Liver (tissue), 9 donors: ENCODE data around the gene MRPL19. TPM values are rescaled to one million over a fixed set of nuclear protein-coding genes. Genes with fewer than 3 reads are reported as not detected.

Experiments used
- DNase-seq: peaks from one replicate; pipeline ENCODE4 v3.0.0-alpha.2; 2017; ENCODE audit warnings: low spot score
- H3K27ac ChIP-seq, 2 donors: one replicate each; pipeline ENCODE4 v1.7.0; 2013; ENCODE audit warnings: inconsistent platforms in 2 of 2, low read length in 2 of 2, control low read depth in 1 of 2, low read depth in 1 of 2, mild to moderate bottlenecking in 1 of 2
- H3K27me3 ChIP-seq, 4 donors: one replicate each; pipeline versions ENCODE4 v1.6.1 to v1.7.0; 2013; ENCODE audit warnings: low read length in 3 of 4, inconsistent platforms in 1 of 4, mild to moderate bottlenecking in 1 of 4, moderate library complexity in 1 of 4; ENCODE audit not compliant: control insufficient read depth in 4 of 4, insufficient read depth in 4 of 4
- H3K36me3 ChIP-seq, 4 donors: one replicate each; pipeline versions ENCODE4 v1.6.1 to v1.7.0; 2013; ENCODE audit warnings: low read length in 3 of 4, mild to moderate bottlenecking in 3 of 4, low read depth in 1 of 4, moderate library complexity in 1 of 4; ENCODE audit not compliant: control insufficient read depth in 4 of 4, insufficient read depth in 3 of 4
- H3K4me1 ChIP-seq, 4 donors: one replicate each; pipeline versions ENCODE4 v1.6.1 to v1.7.0; 2013; ENCODE audit warnings: low read length in 3 of 4, mild to moderate bottlenecking in 3 of 4, moderate library complexity in 1 of 4; ENCODE audit not compliant: control insufficient read depth in 4 of 4, insufficient read depth in 4 of 4
- H3K4me3 ChIP-seq, 3 donors: one replicate each; pipeline versions ENCODE4 v1.6.1 to v1.7.0; 2013; ENCODE audit warnings: low read length in 3 of 3, control low read depth in 1 of 3, low read depth in 1 of 3, mild to moderate bottlenecking in 1 of 3
- H3K9ac ChIP-seq, 2 donors: one replicate each; pipeline ENCODE4 v1.7.0; 2013; ENCODE audit warnings: low read length in 2 of 2, mild to moderate bottlenecking in 2 of 2, moderate library complexity in 2 of 2, control low read depth in 1 of 2, low read depth in 1 of 2
- H3K9me3 ChIP-seq, 4 donors: one replicate each; pipeline versions ENCODE4 v1.6.1 to v1.7.0; 2013; ENCODE audit warnings: low read length in 3 of 4; ENCODE audit not compliant: control insufficient read depth in 4 of 4
- EGR1 ChIP-seq, 2 donors: IDR thresholded peaks; 2 replicates each; pipeline ENCODE4 v1.6.1; 2016 to 2018; ENCODE audit warnings: antibody characterized with exemption in 2 of 2, low read depth in 2 of 2
- FOXA1 ChIP-seq: IDR thresholded peaks from 2 replicates; pipeline ENCODE4 v1.6.1; 2016; ENCODE audit warnings: antibody characterized with exemption
- FOXA2 ChIP-seq: IDR thresholded peaks from 2 replicates; pipeline ENCODE4 v1.6.1; 2016; ENCODE audit warnings: antibody characterized with exemption
- GABPA ChIP-seq, 2 donors: IDR thresholded peaks in 1 of 2; conservative IDR thresholded peaks in 1 of 2; 2 replicates each; pipeline ENCODE4 v1.6.1; 2016; ENCODE audit warnings: antibody characterized with exemption in 2 of 2, mild to moderate bottlenecking in 1 of 2, moderate library complexity in 1 of 2
- HNF4A ChIP-seq, 2 donors: conservative IDR thresholded peaks; 2 replicates each; pipeline ENCODE4 v1.6.1; 2016; ENCODE audit warnings: antibody characterized with exemption in 2 of 2, mild to moderate bottlenecking in 2 of 2
- HNF4G ChIP-seq: IDR thresholded peaks from 2 replicates; pipeline ENCODE4 v1.6.1; 2016; ENCODE audit warnings: antibody characterized with exemption
- JUND ChIP-seq, 2 donors: IDR thresholded peaks; 2 replicates each; pipeline ENCODE4 v1.6.1; 2016; ENCODE audit warnings: antibody characterized with exemption in 2 of 2
- NR2F2 ChIP-seq: IDR thresholded peaks from 2 replicates; pipeline ENCODE4 v1.6.1; 2016; ENCODE audit warnings: antibody characterized with exemption
- RAD21 ChIP-seq, 2 donors: IDR thresholded peaks; 2 replicates each; pipeline ENCODE4 v1.6.1; 2016; ENCODE audit warnings: antibody characterized with exemption in 2 of 2, mild to moderate bottlenecking in 2 of 2
- RXRA ChIP-seq, 2 donors: IDR thresholded peaks; 2 replicates each; pipeline ENCODE4 v1.6.1; 2017 to 2018; ENCODE audit warnings: antibody characterized with exemption in 2 of 2, mild to moderate bottlenecking in 1 of 2
- SP1 ChIP-seq: IDR thresholded peaks from 2 replicates; pipeline ENCODE4 v1.6.1; 2018; ENCODE audit warnings: antibody characterized with exemption, mild to moderate bottlenecking
- TAF1 ChIP-seq: conservative IDR thresholded peaks from 2 replicates; pipeline ENCODE4 v1.6.1; 2016; ENCODE audit warnings: antibody characterized with exemption, mild to moderate bottlenecking
- YY1 ChIP-seq: IDR thresholded peaks from 2 replicates; pipeline ENCODE4 v1.6.1; 2016; ENCODE audit warnings: antibody characterized with exemption, mild to moderate bottlenecking
- WGBS: extraction: QIAGEN DNeasy Blood & Tissue Kit; methylation state at CpG from one replicate; pipeline ENCODE4 v1.1.7; 2013; 5-methylcytosine and 5-hydroxymethylcytosine counted together
- polyA plus RNA-seq, 2 donors: library from polyadenylated mRNA; stranded (reverse) in 1 of 2; unstranded in 1 of 2; fragments of 200-250 nt in 1 of 2; fragments of >200 nt in 1 of 2; fragmentation: Nextera tagmentation in 1 of 2; extraction: Ambion mirVana in 1 of 2; gene quantifications; one replicate each; pipeline versions ENCODE4 v1.2.1 to v1.2.3, GENCODE V29; 2013 to 2015
- total RNA-seq, 2 donors: library from RNA; depleted of rRNA; stranded (reverse); fragments of >200 nt; gene quantifications; one replicate each; pipeline ENCODE4 v1.2.3, GENCODE V29; 2014
- TF ChIP-seq, protein P1 (sequence below): IDR thresholded peaks from 2 replicates; pipeline ENCODE4 v1.6.1; 2016; ENCODE audit warnings: antibody characterized with exemption, mild to moderate bottlenecking
- TF ChIP-seq, protein P2 (sequence below): fragments of 150-350 bp; IDR thresholded peaks from 2 replicates; pipeline ENCODE4 v1.5.1; 2017; ENCODE audit warnings: improper control_type of control experiment, low read depth, low read length; ENCODE audit not compliant: missing input control
- TF ChIP-seq, protein P3 (sequence below): IDR thresholded peaks from 2 replicates; pipeline ENCODE4 v1.6.1; 2016; ENCODE audit warnings: antibody characterized with exemption
- TF ChIP-seq, protein P4 (sequence below): IDR thresholded peaks from 2 replicates; pipeline ENCODE4 v1.6.1; 2016; ENCODE audit warnings: antibody characterized with exemption
- TF ChIP-seq, protein P5 (sequence below): IDR thresholded peaks from 2 replicates; pipeline ENCODE4 v1.6.1; 2016; ENCODE audit warnings: antibody characterized with exemption
- donor health status: healthy.
- donor health status: healthy.
- donor health status: healthy.
- donor health status: healthy.
- donor health status: healthy.

MRPL19 gene
- total and polyA plus RNA-seq, 4 donors: 34.8 to 58.5 (median 42.6) TPM

DNA sequence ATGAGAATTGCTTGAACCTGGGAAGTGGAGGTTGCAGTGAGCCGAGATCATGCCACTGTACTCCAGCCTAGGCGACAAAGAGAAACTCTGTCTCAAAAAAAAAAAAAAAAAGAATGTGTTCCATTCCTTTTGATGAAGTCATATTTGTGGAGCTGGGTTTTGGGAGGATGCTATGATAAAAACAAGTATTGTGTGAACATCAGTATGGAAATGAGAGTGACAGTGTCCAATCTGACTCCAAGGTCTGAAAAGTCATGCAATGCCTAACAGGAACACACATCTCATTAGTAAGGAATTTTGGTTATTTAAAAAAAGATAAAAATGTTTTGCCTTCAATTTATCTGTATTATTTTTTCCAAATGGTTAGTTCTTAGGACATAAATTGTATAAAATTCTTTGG is 52.3 kb downstream of the MRPL19 start:
- no peak for DNase-seq
- no peak overlapping the region for H3K27ac ChIP-seq

More for the DNA sequence above, 52.3 kb downstream of the MRPL19 start:
- no peak overlapping the region for H3K9ac ChIP-seq
- TF ChIP-seq RAD21 (IDR thresholded peaks at IDR 0.05): no peak
- TF ChIP-seq, protein P1, sequence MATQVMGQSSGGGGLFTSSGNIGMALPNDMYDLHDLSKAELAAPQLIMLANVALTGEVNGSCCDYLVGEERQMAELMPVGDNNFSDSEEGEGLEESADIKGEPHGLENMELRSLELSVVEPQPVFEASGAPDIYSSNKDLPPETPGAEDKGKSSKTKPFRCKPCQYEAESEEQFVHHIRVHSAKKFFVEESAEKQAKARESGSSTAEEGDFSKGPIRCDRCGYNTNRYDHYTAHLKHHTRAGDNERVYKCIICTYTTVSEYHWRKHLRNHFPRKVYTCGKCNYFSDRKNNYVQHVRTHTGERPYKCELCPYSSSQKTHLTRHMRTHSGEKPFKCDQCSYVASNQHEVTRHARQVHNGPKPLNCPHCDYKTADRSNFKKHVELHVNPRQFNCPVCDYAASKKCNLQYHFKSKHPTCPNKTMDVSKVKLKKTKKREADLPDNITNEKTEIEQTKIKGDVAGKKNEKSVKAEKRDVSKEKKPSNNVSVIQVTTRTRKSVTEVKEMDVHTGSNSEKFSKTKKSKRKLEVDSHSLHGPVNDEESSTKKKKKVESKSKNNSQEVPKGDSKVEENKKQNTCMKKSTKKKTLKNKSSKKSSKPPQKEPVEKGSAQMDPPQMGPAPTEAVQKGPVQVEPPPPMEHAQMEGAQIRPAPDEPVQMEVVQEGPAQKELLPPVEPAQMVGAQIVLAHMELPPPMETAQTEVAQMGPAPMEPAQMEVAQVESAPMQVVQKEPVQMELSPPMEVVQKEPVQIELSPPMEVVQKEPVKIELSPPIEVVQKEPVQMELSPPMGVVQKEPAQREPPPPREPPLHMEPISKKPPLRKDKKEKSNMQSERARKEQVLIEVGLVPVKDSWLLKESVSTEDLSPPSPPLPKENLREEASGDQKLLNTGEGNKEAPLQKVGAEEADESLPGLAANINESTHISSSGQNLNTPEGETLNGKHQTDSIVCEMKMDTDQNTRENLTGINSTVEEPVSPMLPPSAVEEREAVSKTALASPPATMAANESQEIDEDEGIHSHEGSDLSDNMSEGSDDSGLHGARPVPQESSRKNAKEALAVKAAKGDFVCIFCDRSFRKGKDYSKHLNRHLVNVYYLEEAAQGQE: no peak
- TF ChIP-seq HNF4A (conservative IDR thresholded peaks at IDR 0.05): no peak
- TF ChIP-seq JUND (IDR thresholded peaks at IDR 0.05): no peak
- TF ChIP-seq, protein P2, sequence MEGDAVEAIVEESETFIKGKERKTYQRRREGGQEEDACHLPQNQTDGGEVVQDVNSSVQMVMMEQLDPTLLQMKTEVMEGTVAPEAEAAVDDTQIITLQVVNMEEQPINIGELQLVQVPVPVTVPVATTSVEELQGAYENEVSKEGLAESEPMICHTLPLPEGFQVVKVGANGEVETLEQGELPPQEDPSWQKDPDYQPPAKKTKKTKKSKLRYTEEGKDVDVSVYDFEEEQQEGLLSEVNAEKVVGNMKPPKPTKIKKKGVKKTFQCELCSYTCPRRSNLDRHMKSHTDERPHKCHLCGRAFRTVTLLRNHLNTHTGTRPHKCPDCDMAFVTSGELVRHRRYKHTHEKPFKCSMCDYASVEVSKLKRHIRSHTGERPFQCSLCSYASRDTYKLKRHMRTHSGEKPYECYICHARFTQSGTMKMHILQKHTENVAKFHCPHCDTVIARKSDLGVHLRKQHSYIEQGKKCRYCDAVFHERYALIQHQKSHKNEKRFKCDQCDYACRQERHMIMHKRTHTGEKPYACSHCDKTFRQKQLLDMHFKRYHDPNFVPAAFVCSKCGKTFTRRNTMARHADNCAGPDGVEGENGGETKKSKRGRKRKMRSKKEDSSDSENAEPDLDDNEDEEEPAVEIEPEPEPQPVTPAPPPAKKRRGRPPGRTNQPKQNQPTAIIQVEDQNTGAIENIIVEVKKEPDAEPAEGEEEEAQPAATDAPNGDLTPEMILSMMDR: no peak
- TF ChIP-seq FOXA2: no peak
- no peak for TF ChIP-seq EGR1 (IDR thresholded peaks at IDR 0.05; ENCODE audit: low read depth in 2 of 2)
- TF ChIP-seq, protein P3, sequence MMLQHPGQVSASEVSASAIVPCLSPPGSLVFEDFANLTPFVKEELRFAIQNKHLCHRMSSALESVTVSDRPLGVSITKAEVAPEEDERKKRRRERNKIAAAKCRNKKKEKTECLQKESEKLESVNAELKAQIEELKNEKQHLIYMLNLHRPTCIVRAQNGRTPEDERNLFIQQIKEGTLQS: no peak
- no peak for TF ChIP-seq YY1
- no peak for TF ChIP-seq SP1
- no peak for TF ChIP-seq NR2F2
- TF ChIP-seq, protein P4, sequence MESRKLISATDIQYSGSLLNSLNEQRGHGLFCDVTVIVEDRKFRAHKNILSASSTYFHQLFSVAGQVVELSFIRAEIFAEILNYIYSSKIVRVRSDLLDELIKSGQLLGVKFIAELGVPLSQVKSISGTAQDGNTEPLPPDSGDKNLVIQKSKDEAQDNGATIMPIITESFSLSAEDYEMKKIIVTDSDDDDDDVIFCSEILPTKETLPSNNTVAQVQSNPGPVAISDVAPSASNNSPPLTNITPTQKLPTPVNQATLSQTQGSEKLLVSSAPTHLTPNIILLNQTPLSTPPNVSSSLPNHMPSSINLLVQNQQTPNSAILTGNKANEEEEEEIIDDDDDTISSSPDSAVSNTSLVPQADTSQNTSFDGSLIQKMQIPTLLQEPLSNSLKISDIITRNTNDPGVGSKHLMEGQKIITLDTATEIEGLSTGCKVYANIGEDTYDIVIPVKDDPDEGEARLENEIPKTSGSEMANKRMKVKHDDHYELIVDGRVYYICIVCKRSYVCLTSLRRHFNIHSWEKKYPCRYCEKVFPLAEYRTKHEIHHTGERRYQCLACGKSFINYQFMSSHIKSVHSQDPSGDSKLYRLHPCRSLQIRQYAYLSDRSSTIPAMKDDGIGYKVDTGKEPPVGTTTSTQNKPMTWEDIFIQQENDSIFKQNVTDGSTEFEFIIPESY: no peak
- no peak for TF ChIP-seq HNF4G
- TF ChIP-seq FOXA1: no peak
- TF ChIP-seq, protein P5, sequence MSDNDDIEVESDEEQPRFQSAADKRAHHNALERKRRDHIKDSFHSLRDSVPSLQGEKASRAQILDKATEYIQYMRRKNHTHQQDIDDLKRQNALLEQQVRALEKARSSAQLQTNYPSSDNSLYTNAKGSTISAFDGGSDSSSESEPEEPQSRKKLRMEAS: no peak
- TF ChIP-seq RXRA (IDR thresholded peaks at IDR 0.05): no peak
- no peak for TF ChIP-seq GABPA (IDR thresholded peaks at IDR 0.05 in 1 of 2, conservative IDR thresholded peaks at IDR 0.05 in 1 of 2)
- no peak for TF ChIP-seq TAF1
- no peaks in the 10 kb centered on the region for H3K4me1 ChIP-seq
- 95% methylated on average over 2 of the region's 2 CpGs for WGBS
- H3K27me3 ChIP-seq: no peaks in the 10 kb centered on the region
- no peak overlapping the region for H3K4me3 ChIP-seq
- H3K36me3 ChIP-seq: peaks cover 6 to 54% (median 48%) of the 10 kb centered on the region in 4 donors
- H3K9me3 ChIP-seq: no peaks in the 10 kb centered on the region
